Measurements from ENCODE around the gene OR13J1. TPM values are rescaled to one million over a fixed set of nuclear protein-coding genes. Genes with fewer than 3 reads are reported as not detected.
"Not testable (repeated sequence)": the region's sequence is repeated elsewhere in the genome, so short reads cannot be mapped to it uniquely, and the experiment has no call there.

The OR13J1 gene
- total RNA-seq, 1 donor from 2014 or later: not detected

GRCh38 chr9:35915681-35916294 lies 45.6 kb upstream of the OR13J1 start:
- TF ChIP-seq POLR2A (IDR thresholded peaks at IDR 0.05) (no peak), CTCF (IDR thresholded peaks at IDR 0.05) (no peak), POLR2AphosphoS5 (IDR thresholded peaks at IDR 0.05; ENCODE audit: insufficient read depth in 1 of 2, low read depth in 1 of 2) (no peak)
- Histone ChIP-seq H3K27me3 (no peaks in the 10 kb centered on the region), H3K9me3 (no peaks in the 10 kb centered on the region), H3K36me3 (no peaks in the 10 kb centered on the region), H3K4me3 (no peak overlapping the region), H3K27ac (no peak overlapping the region), H3K4me1 (peaks cover 12% of the 10 kb centered on the region)
- intact Hi-C loops (cut with DNase I): no loop called here
- no peak for DNase-seq (ENCODE audit: extremely low spot score in 2 of 2)

- peak overlapping the region; percentile 11 for H3K27ac ChIP-seq
- no peaks in the 10 kb centered on the region for H3K36me3 ChIP-seq
- TF ChIP-seq CTCF (IDR thresholded peaks at IDR 0.05) (no peak), POLR2A (IDR thresholded peaks at IDR 0.05) (no peak), POLR2AphosphoS5 (IDR thresholded peaks at IDR 0.05; ENCODE audit: insufficient read depth in 1 of 2, low read depth in 1 of 2) (peak in 1 of 2 donors; percentile 15)
- H3K4me1 ChIP-seq: peaks cover 27% of the 10 kb centered on the region
- DNase-seq (ENCODE audit: extremely low spot score in 2 of 2): no peak
- H3K27me3 ChIP-seq: no peaks in the 10 kb centered on the region
- H3K9me3 ChIP-seq: no peaks in the 10 kb centered on the region
- intact Hi-C loops (cut with DNase I): no loop called here
- no peak overlapping the region for H3K4me3 ChIP-seq
Measured at GRCh38 chr9:35914301-35914807, 44.2 kb upstream of the OR13J1 start.

GRCh38 chr9:35913429-35913828 lies 43.2 kb upstream of the OR13J1 start:
- H3K36me3 ChIP-seq; H3K9me3 ChIP-seq; H3K4me3 ChIP-seq; DNase-seq (ENCODE audit: extremely low spot score in 2 of 2); intact Hi-C loops (cut with DNase I); H3K27me3 ChIP-seq: not testable (repeated sequence)
- peaks cover 36% of the 10 kb centered on the region for H3K4me1 ChIP-seq
- peak overlapping the region; percentile 11 for H3K27ac ChIP-seq

- H3K27me3 ChIP-seq: no peaks in the 10 kb centered on the region
- DNase-seq (ENCODE audit: extremely low spot score in 2 of 2): no peak
- no peak for TF ChIP-seq CTCF (IDR thresholded peaks at IDR 0.05)
- no peak for TF ChIP-seq POLR2A (IDR thresholded peaks at IDR 0.05)
- no peak for TF ChIP-seq POLR2AphosphoS5 (IDR thresholded peaks at IDR 0.05; ENCODE audit: insufficient read depth in 1 of 2, low read depth in 1 of 2)
- no peaks in the 10 kb centered on the region for H3K9me3 ChIP-seq
- H3K36me3 ChIP-seq: no peaks in the 10 kb centered on the region
- peak overlapping the region; percentile 97 for H3K27ac ChIP-seq
- no peak overlapping the region for H3K4me3 ChIP-seq
- peaks cover 41% of the 10 kb centered on the region for H3K4me1 ChIP-seq
- intact Hi-C loops (cut with DNase I): no loop called here
Measured at GRCh38 chr9:35912791-35913400, 42.7 kb upstream of the OR13J1 start.

GRCh38 chr9:35911690-35912089 lies 41.5 kb upstream of the OR13J1 start:
- no peak for DNase-seq (ENCODE audit: extremely low spot score in 2 of 2)
- Histone ChIP-seq H3K9me3 (no peaks in the 10 kb centered on the region), H3K36me3 (no peaks in the 10 kb centered on the region), H3K27me3 (no peaks in the 10 kb centered on the region), H3K4me1 (peaks cover 53% of the 10 kb centered on the region), H3K27ac (peak overlapping the region; percentile 97), H3K4me3 (no peak overlapping the region)
- intact Hi-C loops (cut with DNase I): no loop called here
- TF ChIP-seq POLR2A (IDR thresholded peaks at IDR 0.05) (no peak), CTCF (IDR thresholded peaks at IDR 0.05) (no peak), POLR2AphosphoS5 (IDR thresholded peaks at IDR 0.05; ENCODE audit: insufficient read depth in 1 of 2, low read depth in 1 of 2) (no peak)

All from vagina (tissue), 2 donors.